Transverse colon (tissue), 4 donors: ENCODE results near the gene DNASE1L2.

Experiments
- CTCF ChIP-seq, 5 experiments: fragments of 200-600 bp in 3 of 5; fragments of 450-650 bp in 2 of 5; sonication (generic) in 3 of 5; IDR thresholded peaks; 1 replicate in 2 of 5; 2 replicates in 3 of 5; pipeline ENCODE4 v1.5.1; 2016 to 2017; ENCODE audit warnings: antibody characterized with exemption in 5 of 5, inconsistent platforms in 3 of 5, mild to moderate bottlenecking in 2 of 5, moderate library complexity in 1 of 5
- EP300 ChIP-seq: sonication (generic); formaldehyde crosslinking; IDR thresholded peaks from one replicate; pipeline ENCODE4 v1.6.1; 2017; ENCODE audit warnings: antibody characterized with exemption, low read depth
- POLR2A ChIP-seq: fragments of 450-650 bp; IDR thresholded peaks from one replicate; pipeline ENCODE4 v1.6.1; 2016; ENCODE audit warnings: antibody characterized with exemption, mild to moderate bottlenecking, moderate library complexity
- POLR2AphosphoS5 ChIP-seq, 3 donors: sonication (generic); formaldehyde crosslinking; IDR thresholded peaks; one replicate each; pipeline ENCODE4 v1.6.1; 2016; ENCODE audit warnings: antibody characterized with exemption in 3 of 3

- TF ChIP-seq CTCF (IDR thresholded peaks at IDR 0.05) (no peak), POLR2A (no peak), EP300 (no peak), POLR2AphosphoS5 (IDR thresholded peaks at IDR 0.05) (no peak)
Measured at GRCh38 chr16:2195322-2196161, 40.7 kb upstream of the DNASE1L2 start.
